ENCODE data around the gene LGALS4.
"Not testable (repeated sequence)": the region's sequence is repeated elsewhere in the genome, so short reads cannot be mapped to it uniquely, and the experiment has no call there.

- not testable (repeated sequence) for TF ChIP-seq PATZ1 (CRISPR knock-in tag; IDR thresholded peaks at IDR 0.05; ENCODE audit: borderline replicate concordance); BACH1 (tag; IDR thresholded peaks at IDR 0.05); ETV1 (tag; conservative IDR thresholded peaks at IDR 0.05; ENCODE audit: low read depth); RERE (CRISPR knock-in tag; IDR thresholded peaks at IDR 0.05; ENCODE audit: borderline replicate concordance); ZNF133 (CRISPR knock-in tag; IDR thresholded peaks at IDR 0.05); HES1 (IDR thresholded peaks at IDR 0.05; ENCODE audit: low read depth); EGR1 (conservative IDR thresholded peaks at IDR 0.05); ATF3 (IDR thresholded peaks at IDR 0.05); ATF3 (CRISPR knock-in tag; conservative IDR thresholded peaks at IDR 0.05); HNRNPUL1 (IDR thresholded peaks at IDR 0.05; ENCODE audit: low read length); ZNF668 (CRISPR knock-in tag; IDR thresholded peaks at IDR 0.05); STAT6 (CRISPR knock-in tag; IDR thresholded peaks at IDR 0.05)
Measured at GRCh38 chr19:38790507-38791403, 22.0 kb downstream of the LGALS4 start.
